Caco-2 (cell line): ENCODE measurements around the gene RASSF8. TPM values are rescaled to one million over a fixed set of nuclear protein-coding genes. Genes with fewer than 3 reads are reported as not detected.

Source experiments
- BruUV-seq: library from RNA; stranded (reverse); fragments of 400-500 nt; replicated peaks from 2 replicates; lab custom pipeline; 2021; lab: Mats Ljungman, UMichigan
- CTCF ChIA-PET: fragments of 300-600 bp; sonication (Branson Sonifier 250); formaldehyde crosslinking; loops from one replicate; lab custom pipeline; 2022; ENCODE audit warnings: antibody characterized with exemption; lab: Charles Lee
- POLR2A ChIA-PET: fragments of 300-600 bp; sonication (Branson Sonifier 250); formaldehyde crosslinking; loops from one replicate; lab custom pipeline; 2022; ENCODE audit warnings: antibody characterized with exemption; lab: Charles Lee
- DNase-seq, 2 experiments: peaks; one replicate each; pipeline versions ENCODE4 v3.0.0 to v3.0.0-alpha.2; 2020 to 2022
- H3K27me3 ChIP-seq: replicated peaks from 2 replicates; pipeline ENCODE4 v1.6.0; 2011; ENCODE audit warnings: low read length; ENCODE audit not compliant: control insufficient read depth, insufficient read depth
- H3K36me3 ChIP-seq: 2 replicates; pipeline ENCODE4 v1.5.1; 2011; ENCODE audit warnings: low read length; ENCODE audit not compliant: control insufficient read depth, insufficient read depth
- H3K4me1 ChIP-seq: fragments of 250-450 bp; sonication (Bioruptor Pico); 2 replicates; pipeline ENCODE4 v1.5.1; 2020; ENCODE audit warnings: mild to moderate bottlenecking
- H3K4me3 ChIP-seq: 2 replicates; pipeline ENCODE4 v1.5.1; 2011; ENCODE audit warnings: low read depth, mild to moderate bottlenecking, control low read depth, low read length
- H3K9me3 ChIP-seq: fragments of 250-450 bp; sonication (Bioruptor Pico); 2 replicates; pipeline ENCODE4 v1.5.1; 2020; ENCODE audit warnings: mild to moderate bottlenecking, moderate library complexity
- H3K27ac Mint-ChIP-seq: one replicate; pipeline ENCODE4 v1.8.0; 2022; ENCODE audit warnings: mixed read lengths; ENCODE audit not compliant: unreplicated experiment
- H3K27me3 Mint-ChIP-seq: one replicate; pipeline ENCODE4 v1.8.0; 2022; ENCODE audit warnings: mixed read lengths; ENCODE audit not compliant: insufficient read depth, unreplicated experiment
- H3K36me3 Mint-ChIP-seq: one replicate; pipeline ENCODE4 v1.8.0; 2022; ENCODE audit warnings: mild to moderate bottlenecking, mixed read lengths; ENCODE audit not compliant: insufficient read depth, unreplicated experiment
- H3K4me1 Mint-ChIP-seq: one replicate; pipeline ENCODE4 v1.8.0; 2022; ENCODE audit warnings: low read depth, mixed read lengths; ENCODE audit not compliant: unreplicated experiment
- H3K4me3 Mint-ChIP-seq: one replicate; pipeline ENCODE4 v1.8.0; 2022; ENCODE audit warnings: mild to moderate bottlenecking, moderate library complexity, mixed read lengths; ENCODE audit not compliant: unreplicated experiment
- H3K9me3 Mint-ChIP-seq: one replicate; pipeline ENCODE4 v1.8.0; 2022; ENCODE audit warnings: mixed read lengths; ENCODE audit not compliant: unreplicated experiment
- CTCF ChIP-seq, 2 experiments: fragments of 200-600 bp in 1 of 2; IDR thresholded peaks; 1 replicate in 1 of 2; 2 replicates in 1 of 2; pipeline versions ENCODE4 v1.5.1 to v1.8.0; 2011 to 2022; ENCODE audit warnings: antibody characterized with exemption in 1 of 2, control low read depth in 1 of 2, inconsistent platforms in 1 of 2, low read depth in 1 of 2, low read length in 1 of 2, mild to moderate bottlenecking in 1 of 2, moderate library complexity in 1 of 2; ENCODE audit not compliant: insufficient read depth in 1 of 2, severe bottlenecking in 1 of 2, unreplicated experiment in 1 of 2
- intact Hi-C: fragments of 100-400 bp; cut with micrococcal nuclease; formaldehyde crosslinking; loops from one replicate; pipeline ENCODE4 v1.10.0; 2022; ENCODE audit not compliant: unreplicated experiment
- total RNA-seq: library from RNA; stranded (reverse); gene quantifications from 2 replicates; pipeline ENCODE4 v1.2.3, GENCODE V29; 2022

The RASSF8 gene
- total RNA-seq, 1 experiment from 2014 or later: 143 TPM

- TF ChIP-seq CTCF (IDR thresholded peaks at IDR 0.05; ENCODE audit: insufficient read depth in 1 of 2, low read depth in 1 of 2, low read length in 1 of 2, severe bottlenecking in 1 of 2, unreplicated experiment in 1 of 2): no peak
- H3K9me3 ChIP-seq: no peaks in the 10 kb centered on the region
- no TSS peak for BruUV-seq
- no peaks in the 10 kb centered on the region for H3K27me3 ChIP-seq
- Mint-ChIP-seq H3K9me3 (peaks cover under 1% of the 10 kb centered on the region), H3K4me3 (no peak overlapping the region), H3K27ac (no peak overlapping the region), H3K4me1 (peaks cover 6% of the 10 kb centered on the region), H3K36me3 (no peaks in the 10 kb centered on the region), H3K27me3 (no peaks in the 10 kb centered on the region)
- no peaks in the 10 kb centered on the region for H3K4me1 ChIP-seq
- no peak for DNase-seq
- intact Hi-C loops: no loop called here
- H3K4me3 ChIP-seq: no peak overlapping the region
- no peaks in the 10 kb centered on the region for H3K36me3 ChIP-seq
- CTCF ChIA-PET: no interaction called here
- POLR2A ChIA-PET: no interaction called here
These were observed 33.4 kb upstream of the RASSF8 start for GRCh38 chr12:25925064-25925463.

GRCh38 chr12:25926536-25926935 lies 31.9 kb upstream of the RASSF8 start:
- intact Hi-C loops: no loop called here
- no peak for DNase-seq
- POLR2A ChIA-PET: no interaction called here
- H3K36me3 ChIP-seq: no peaks in the 10 kb centered on the region
- H3K4me3 Mint-ChIP-seq: no peak overlapping the region
- H3K27me3 Mint-ChIP-seq: no peaks in the 10 kb centered on the region
- CTCF ChIA-PET: no interaction called here
- H3K36me3 Mint-ChIP-seq: no peaks in the 10 kb centered on the region
- H3K4me1 ChIP-seq: no peaks in the 10 kb centered on the region
- no peaks in the 10 kb centered on the region for H3K9me3 ChIP-seq
- no TSS peak for BruUV-seq
- H3K27me3 ChIP-seq: no peaks in the 10 kb centered on the region
- H3K4me1 Mint-ChIP-seq: peaks cover 6% of the 10 kb centered on the region
- H3K27ac Mint-ChIP-seq: no peak overlapping the region
- no peak overlapping the region for H3K4me3 ChIP-seq
- H3K9me3 Mint-ChIP-seq: peaks cover 15% of the 10 kb centered on the region
- no peak for TF ChIP-seq CTCF (IDR thresholded peaks at IDR 0.05; ENCODE audit: insufficient read depth in 1 of 2, low read depth in 1 of 2, low read length in 1 of 2, severe bottlenecking in 1 of 2, unreplicated experiment in 1 of 2)

DNA sequence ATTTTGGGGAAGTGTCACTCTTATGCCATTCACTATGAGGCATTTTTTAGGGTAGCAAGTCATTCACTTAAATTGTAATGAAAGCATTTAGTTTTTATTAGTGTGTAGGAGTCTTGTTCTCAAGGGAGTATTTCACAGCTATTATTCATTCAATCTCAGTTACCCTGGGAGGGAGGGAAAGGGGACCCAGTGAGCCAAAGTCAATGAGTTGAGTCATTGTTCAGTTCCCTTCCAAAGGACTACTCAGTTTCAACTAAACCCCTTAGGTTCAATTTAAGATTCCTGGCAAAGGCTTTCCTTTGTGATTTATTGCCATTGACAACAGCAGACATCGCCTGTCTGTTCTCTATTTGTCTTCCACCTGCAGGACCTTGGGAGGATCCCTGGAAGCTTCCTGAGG lies 29.3 kb upstream of the RASSF8 start:
- Histone ChIP-seq H3K4me3 (no peak overlapping the region), H3K4me1 (no peaks in the 10 kb centered on the region), H3K36me3 (no peaks in the 10 kb centered on the region), H3K9me3 (no peaks in the 10 kb centered on the region), H3K27me3 (no peaks in the 10 kb centered on the region)
- Mint-ChIP-seq H3K27ac (no peak overlapping the region), H3K4me1 (peaks cover 6% of the 10 kb centered on the region), H3K27me3 (no peaks in the 10 kb centered on the region), H3K9me3 (peaks cover 15% of the 10 kb centered on the region), H3K36me3 (no peaks in the 10 kb centered on the region), H3K4me3 (no peak overlapping the region)
- BruUV-seq: no TSS peak
- no peak for DNase-seq
- ChIA-PET POLR2A (no interaction called here), CTCF (no interaction called here)
- intact Hi-C loops: no loop called here
- no peak for TF ChIP-seq CTCF (IDR thresholded peaks at IDR 0.05; ENCODE audit: insufficient read depth in 1 of 2, low read depth in 1 of 2, low read length in 1 of 2, severe bottlenecking in 1 of 2, unreplicated experiment in 1 of 2)
